D721Med (cell line): ENCODE measurements around the gene ZFYVE16.
"Not testable (repeated sequence)": the region's sequence is repeated elsewhere in the genome, so short reads cannot be mapped to it uniquely, and the experiment has no call there.

ENCODE experiments used
- DNase-seq: peaks from one replicate; pipeline ENCODE4 v3.0.0; 2011; ENCODE audit warnings: low spot score; ENCODE audit not compliant: insufficient read length
- FAIRE-seq: peaks from 2 replicates; lab custom pipeline; 2011; peaks lifted over from hg19 to GRCh38; lab: Jason Lieb, UNC
- TF ChIP-seq, protein P1 (sequence below): IDR thresholded peaks from 2 replicates; pipeline ENCODE4 v1.5.1; 2012; ENCODE audit warnings: mild to moderate bottlenecking, control low read depth; ENCODE audit not compliant: insufficient read depth; ENCODE audit errors: missing control alignments

The ZFYVE16 gene

GRCh38 chr5:80399526-80400239 is 8.2 kb upstream of the ZFYVE16 start:
- FAIRE-seq (no peak), DNase-seq (no peak)
- TF ChIP-seq, protein P1, sequence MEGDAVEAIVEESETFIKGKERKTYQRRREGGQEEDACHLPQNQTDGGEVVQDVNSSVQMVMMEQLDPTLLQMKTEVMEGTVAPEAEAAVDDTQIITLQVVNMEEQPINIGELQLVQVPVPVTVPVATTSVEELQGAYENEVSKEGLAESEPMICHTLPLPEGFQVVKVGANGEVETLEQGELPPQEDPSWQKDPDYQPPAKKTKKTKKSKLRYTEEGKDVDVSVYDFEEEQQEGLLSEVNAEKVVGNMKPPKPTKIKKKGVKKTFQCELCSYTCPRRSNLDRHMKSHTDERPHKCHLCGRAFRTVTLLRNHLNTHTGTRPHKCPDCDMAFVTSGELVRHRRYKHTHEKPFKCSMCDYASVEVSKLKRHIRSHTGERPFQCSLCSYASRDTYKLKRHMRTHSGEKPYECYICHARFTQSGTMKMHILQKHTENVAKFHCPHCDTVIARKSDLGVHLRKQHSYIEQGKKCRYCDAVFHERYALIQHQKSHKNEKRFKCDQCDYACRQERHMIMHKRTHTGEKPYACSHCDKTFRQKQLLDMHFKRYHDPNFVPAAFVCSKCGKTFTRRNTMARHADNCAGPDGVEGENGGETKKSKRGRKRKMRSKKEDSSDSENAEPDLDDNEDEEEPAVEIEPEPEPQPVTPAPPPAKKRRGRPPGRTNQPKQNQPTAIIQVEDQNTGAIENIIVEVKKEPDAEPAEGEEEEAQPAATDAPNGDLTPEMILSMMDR, result no peak

DNA sequence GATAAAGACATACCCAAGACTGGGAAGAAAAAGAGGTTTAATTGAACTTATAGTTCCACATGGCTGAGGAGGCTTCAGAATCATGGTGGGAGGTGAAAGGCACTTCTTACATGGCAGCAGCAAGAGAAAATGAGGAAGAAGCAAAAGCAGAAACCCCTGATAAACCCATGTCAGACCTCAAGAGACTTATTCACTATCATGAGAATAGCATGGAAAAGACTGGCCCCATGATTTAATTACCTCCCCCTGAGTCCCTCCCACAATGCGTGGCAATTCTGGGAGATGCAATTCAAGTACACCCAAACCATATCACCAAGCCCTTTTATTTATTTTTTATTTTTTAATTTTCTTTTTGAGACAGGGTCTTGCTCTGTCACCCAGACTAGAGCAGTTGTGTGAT is 7.5 kb upstream of the ZFYVE16 start:
- not testable (repeated sequence) for FAIRE-seq

GRCh38 chr5:80403782-80404181 is 4.1 kb upstream of the ZFYVE16 start:
- no peak for FAIRE-seq

More for the DNA sequence above, 7.5 kb upstream of the ZFYVE16 start:
- DNase-seq, result not testable (repeated sequence)

GRCh38 chr5:80406980-80407734 is 707 bp upstream of the ZFYVE16 start:
- TF ChIP-seq, protein P1, result no peak
- no peak for DNase-seq
- no peak for FAIRE-seq

More at GRCh38 chr5:80403782-80404181, 4.1 kb upstream of the ZFYVE16 start:
- TF ChIP-seq, protein P1, result no peak
- DNase-seq, result no peak

DNA sequence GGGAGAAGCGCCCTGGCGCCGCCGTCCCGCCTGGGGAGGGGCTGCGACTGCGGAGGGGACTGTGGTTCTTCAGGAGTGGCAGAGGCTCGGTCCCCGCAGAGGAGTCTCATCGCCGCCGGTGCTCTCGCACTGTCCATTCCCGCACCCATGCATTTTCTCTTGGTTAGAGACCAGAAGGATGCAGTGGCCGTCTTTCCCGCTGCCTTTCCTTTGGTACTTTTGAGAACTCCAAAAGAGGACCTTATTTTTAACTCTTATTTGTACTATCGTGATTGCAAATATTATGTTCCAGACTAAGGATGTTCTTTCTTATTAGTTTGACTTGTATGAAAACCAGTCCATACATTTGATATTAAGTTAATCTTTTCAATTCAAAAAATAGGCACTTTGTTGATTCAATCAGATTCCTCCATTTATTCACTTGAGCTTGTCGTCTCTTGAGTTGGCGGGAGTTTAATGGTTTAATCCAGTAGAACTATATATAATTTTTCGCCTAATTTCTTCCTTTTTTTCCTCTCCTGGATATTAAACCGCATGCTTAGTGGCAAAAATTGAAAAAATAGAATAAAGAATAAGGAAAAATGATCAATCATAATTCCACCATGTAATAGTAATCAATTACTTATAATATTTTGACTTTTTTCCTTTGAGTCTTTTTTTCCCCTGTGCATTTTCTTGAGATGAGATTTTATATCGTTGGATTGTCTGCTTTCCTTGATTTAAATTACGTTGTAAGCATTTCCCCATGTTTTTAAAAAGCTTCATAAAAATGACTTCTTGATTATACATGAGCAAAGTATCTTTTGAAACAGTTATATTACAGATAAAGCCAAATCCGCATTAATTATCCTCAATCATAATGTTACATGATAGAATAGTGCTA is 861 bp downstream of the ZFYVE16 start:
- DNase-seq (no peak), FAIRE-seq (no peak)
- TF ChIP-seq, protein P1, result no peak

- TF ChIP-seq, protein P1, result no peak
- FAIRE-seq (no peak), DNase-seq (no peak)
These were observed 1.6 kb downstream of the ZFYVE16 start for GRCh38 chr5:80409367-80409966.

DNA sequence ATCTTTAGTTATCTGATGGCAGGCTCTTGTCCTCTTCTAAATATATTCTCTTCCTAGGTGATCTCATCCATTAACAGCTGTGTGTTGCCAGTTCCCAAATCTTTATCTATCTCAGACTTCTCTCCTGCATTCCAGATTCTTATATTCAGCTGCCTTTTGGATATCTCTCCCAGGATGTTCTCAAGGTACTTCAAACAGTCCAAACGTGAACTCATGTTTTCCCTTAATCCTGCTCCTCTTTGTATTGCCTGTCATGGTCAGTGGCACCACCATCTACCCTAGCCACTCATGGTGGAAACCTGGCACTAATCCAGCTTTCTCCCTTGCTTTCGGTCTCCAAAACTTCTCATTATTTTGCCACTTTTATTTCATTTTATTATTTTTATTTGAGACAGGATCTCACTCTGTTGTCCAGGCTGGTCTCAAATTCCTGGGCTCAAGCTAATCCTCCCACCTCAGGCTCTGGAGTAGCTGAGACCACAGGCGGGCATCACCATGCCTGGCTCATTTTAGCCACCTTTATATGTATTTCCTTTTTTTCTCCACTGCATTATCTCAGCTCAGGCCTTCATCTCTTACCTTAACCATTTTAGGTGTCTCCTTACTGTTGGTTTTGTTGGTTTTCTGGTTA is 3.8 kb downstream of the ZFYVE16 start:
- DNase-seq (no peak), FAIRE-seq (no peak)
- TF ChIP-seq, protein P1, result no peak
